ENCODE data around the gene ZNF136. TPM values are rescaled to one million over a fixed set of nuclear protein-coding genes. Genes with fewer than 3 reads are reported as not detected.

ZNF136 gene
- total RNA-seq = 10 to 100 TPM in 1 of 2 experiments, 1 to 10 TPM in 1; 8.4 to 11.6 TPM

- DNase-seq = peak; percentile 99
- no peaks in the 10 kb centered on the region for H3K27me3 Mint-ChIP-seq (ENCODE audit: low read depth)
- H3K4me1 Mint-ChIP-seq (ENCODE audit: low read depth) = peaks cover 42% of the 10 kb centered on the region
- peak within 1 kb of the TSS; percentile 91 for H3K27ac Mint-ChIP-seq
- intact Hi-C loops (cut with micrococcal nuclease) = loop anchor here (1.0 to 2.0 kb wide), 4 partner anchors 131 to 448 kb away; partner anchors contain the start of genes ZNF44, ZNF490, ZNF563 and ZNF791
- H3K4me3 Mint-ChIP-seq = peak within 1 kb of the TSS; percentile 90
- no peaks in the 10 kb centered on the region for H3K36me3 Mint-ChIP-seq (ENCODE audit: low read depth)
- CTCF ChIA-PET = interaction anchor here (0.6 to 2.5 kb wide), 4 partner anchors 103 to 463 kb away, joined by 3 to 10 read pairs (median 4); no protein-coding TSS in a partner anchor
- H3K9me3 Mint-ChIP-seq = no peaks in the 10 kb centered on the region
Observed at GRCh38 chr19:12162882-12163806, at the start of gene ZNF136. ZNF136 (plus strand) TSS chr19:12163096; CDS start chr19:12163204, 108 bp downstream.

- peaks cover 24% of the 10 kb centered on the region for H3K36me3 Mint-ChIP-seq (ENCODE audit: low read depth)
- no peak for DNase-seq
- H3K4me3 Mint-ChIP-seq = no peak overlapping the region
- H3K27me3 Mint-ChIP-seq (ENCODE audit: low read depth) = no peaks in the 10 kb centered on the region
- H3K9me3 Mint-ChIP-seq = peaks cover 26% of the 10 kb centered on the region
- H3K27ac Mint-ChIP-seq = no peak overlapping the region
- intact Hi-C loops (cut with micrococcal nuclease) = loop anchor here (5.0 kb wide), 1 partner anchor 111 kb away; no protein-coding TSS in a partner anchor
- CTCF ChIA-PET = interaction anchor here (0.6 kb wide), 1 partner anchor 78 kb away, joined by 3 read pairs; no protein-coding TSS in a partner anchor
- peaks cover 15% of the 10 kb centered on the region for H3K4me1 Mint-ChIP-seq (ENCODE audit: low read depth)
Observed at GRCh38 chr19:12113121-12113520, 49.8 kb upstream of the ZNF136 start.

- H3K36me3 Mint-ChIP-seq (ENCODE audit: low read depth) = peaks cover 10% of the 10 kb centered on the region
Observed at GRCh38 chr19:12117201-12117970, 45.5 kb upstream of the ZNF136 start.

GRCh38 chr19:12126707-12127106, 36.2 kb upstream of the ZNF136 start:
- Mint-ChIP-seq H3K9me3 (peaks cover 14% of the 10 kb centered on the region), H3K36me3 (ENCODE audit: low read depth) (peaks cover 6% of the 10 kb centered on the region), H3K4me3 (no peak overlapping the region), H3K4me1 (ENCODE audit: low read depth) (no peaks in the 10 kb centered on the region), H3K27ac (no peak overlapping the region), H3K27me3 (ENCODE audit: low read depth) (no peaks in the 10 kb centered on the region)
- CTCF ChIA-PET = interaction anchor here (0.6 to 3.5 kb wide), 4 partner anchors 22 to 202 kb away, joined by 3 to 13 read pairs (median 4); no protein-coding TSS in a partner anchor
- intact Hi-C loops (cut with micrococcal nuclease) = no loop called here
- DNase-seq = peak; percentile 23

More at GRCh38 chr19:12117201-12117970, 45.5 kb upstream of the ZNF136 start:
- H3K4me1 Mint-ChIP-seq (ENCODE audit: low read depth) = peaks cover 9% of the 10 kb centered on the region
- H3K27ac Mint-ChIP-seq = no peak overlapping the region
- no peak overlapping the region for H3K4me3 Mint-ChIP-seq
- no peak for DNase-seq
- intact Hi-C loops (cut with micrococcal nuclease) = no loop called here
- H3K9me3 Mint-ChIP-seq = peaks cover 15% of the 10 kb centered on the region
- CTCF ChIA-PET = interaction anchor here (1.3 kb wide), 1 partner anchor 58 kb away, joined by 4 read pairs; no protein-coding TSS in a partner anchor
- no peaks in the 10 kb centered on the region for H3K27me3 Mint-ChIP-seq (ENCODE audit: low read depth)

- H3K4me1 Mint-ChIP-seq (ENCODE audit: low read depth) = peaks cover 11% of the 10 kb centered on the region
- no peak for DNase-seq
- H3K36me3 Mint-ChIP-seq (ENCODE audit: low read depth) = peaks cover 52% of the 10 kb centered on the region
- no peak overlapping the region for H3K4me3 Mint-ChIP-seq
- H3K27ac Mint-ChIP-seq = no peak overlapping the region
- intact Hi-C loops (cut with micrococcal nuclease) = no loop called here
- H3K9me3 Mint-ChIP-seq = peaks cover 48% of the 10 kb centered on the region
- CTCF ChIA-PET = no interaction called here
- H3K27me3 Mint-ChIP-seq (ENCODE audit: low read depth) = no peaks in the 10 kb centered on the region
Observed at GRCh38 chr19:12133069-12133468, 29.8 kb upstream of the ZNF136 start.

GRCh38 chr19:12137221-12137940, 25.5 kb upstream of the ZNF136 start:
- H3K4me3 Mint-ChIP-seq = no peak overlapping the region
- no peak overlapping the region for H3K27ac Mint-ChIP-seq
- H3K9me3 Mint-ChIP-seq = peaks cover 30% of the 10 kb centered on the region
- H3K4me1 Mint-ChIP-seq (ENCODE audit: low read depth) = peaks cover 32% of the 10 kb centered on the region
- H3K36me3 Mint-ChIP-seq (ENCODE audit: low read depth) = peaks cover 43% of the 10 kb centered on the region
- no peaks in the 10 kb centered on the region for H3K27me3 Mint-ChIP-seq (ENCODE audit: low read depth)
- CTCF ChIA-PET = interaction anchor here (0.6 to 3.6 kb wide), 15 partner anchors 13 to 340 kb away, joined by 3 to 42 read pairs (median 4); no protein-coding TSS in a partner anchor
- intact Hi-C loops (cut with micrococcal nuclease) = loop anchor here (1.0 kb wide), 1 partner anchor 340 kb away; no protein-coding TSS in a partner anchor
- peak; percentile 63 for DNase-seq

GRCh38 chr19:12139269-12139668, 23.6 kb upstream of the ZNF136 start:
- intact Hi-C loops (cut with micrococcal nuclease) = no loop called here
- no peak for DNase-seq
- H3K9me3 Mint-ChIP-seq = peaks cover 13% of the 10 kb centered on the region
- CTCF ChIA-PET = interaction anchor here (0.6 to 2.9 kb wide), 4 partner anchors 31 to 341 kb away, joined by 4 to 35 read pairs (median 16); partner anchors contain the start of genes ZNF491 and ZNF700
- H3K27ac Mint-ChIP-seq = no peak overlapping the region
- peaks cover 32% of the 10 kb centered on the region for H3K4me1 Mint-ChIP-seq (ENCODE audit: low read depth)
- H3K27me3 Mint-ChIP-seq (ENCODE audit: low read depth) = no peaks in the 10 kb centered on the region
- H3K36me3 Mint-ChIP-seq (ENCODE audit: low read depth) = peaks cover 25% of the 10 kb centered on the region
- peak overlapping the region; percentile 92 for H3K4me3 Mint-ChIP-seq

GRCh38 chr19:12139885-12140544, 22.9 kb upstream of the ZNF136 start, which contains the start of gene ZNF20:
ZNF20 (minus strand) TSS chr19:12140350; CDS start chr19:12140182, 168 bp downstream.
- Mint-ChIP-seq H3K36me3 (ENCODE audit: low read depth) (peaks cover 23% of the 10 kb centered on the region), H3K27ac (peak within 1 kb of the TSS; percentile 65), H3K27me3 (ENCODE audit: low read depth) (no peaks in the 10 kb centered on the region), H3K4me1 (ENCODE audit: low read depth) (peaks cover 32% of the 10 kb centered on the region), H3K9me3 (peaks cover 10% of the 10 kb centered on the region), H3K4me3 (peak within 1 kb of the TSS; percentile 92)
- CTCF ChIA-PET = interaction anchor here (0.6 to 2.9 kb wide), 14 partner anchors 17 to 909 kb away, joined by 3 to 35 read pairs (median 4); partner anchors contain the start of genes ZNF491, ZNF625, ZNF700 and ZNF763
- DNase-seq = peak; percentile 95
- intact Hi-C loops (cut with micrococcal nuclease) = loop anchor here (1.0 kb wide), 2 partner anchors 176 to 342 kb away; partner anchors contain the start of gene ZNF491

- DNase-seq = peak; percentile 93
- Mint-ChIP-seq H3K27ac (no peak overlapping the region), H3K9me3 (peaks cover 11% of the 10 kb centered on the region), H3K27me3 (ENCODE audit: low read depth) (no peaks in the 10 kb centered on the region), H3K4me3 (peak overlapping the region; percentile 92), H3K4me1 (ENCODE audit: low read depth) (peaks cover 32% of the 10 kb centered on the region), H3K36me3 (ENCODE audit: low read depth) (peaks cover 23% of the 10 kb centered on the region)
- CTCF ChIA-PET = interaction anchor here (0.6 to 2.9 kb wide), 24 partner anchors 16 to 910 kb away, joined by 3 to 35 read pairs (median 4); partner anchors contain the start of genes ZNF491, ZNF625, ZNF700 and ZNF763
- intact Hi-C loops (cut with micrococcal nuclease) = loop anchor here (1.0 kb wide), 7 partner anchors 48 to 342 kb away; partner anchors contain the start of gene ZNF491
Observed at GRCh38 chr19:12140545-12141404, 22.1 kb upstream of the ZNF136 start.

- DNase-seq = no peak
- H3K27ac Mint-ChIP-seq = no peak overlapping the region
- H3K4me1 Mint-ChIP-seq (ENCODE audit: low read depth) = peaks cover 32% of the 10 kb centered on the region
- H3K9me3 Mint-ChIP-seq = peaks cover 16% of the 10 kb centered on the region
- H3K36me3 Mint-ChIP-seq (ENCODE audit: low read depth) = peaks cover 26% of the 10 kb centered on the region
- H3K4me3 Mint-ChIP-seq = no peak overlapping the region
- H3K27me3 Mint-ChIP-seq (ENCODE audit: low read depth) = no peaks in the 10 kb centered on the region
- intact Hi-C loops (cut with micrococcal nuclease) = loop anchor here (1.0 kb wide), 5 partner anchors 49 to 260 kb away; no protein-coding TSS in a partner anchor
- CTCF ChIA-PET = interaction anchor here (0.6 to 2.9 kb wide), 17 partner anchors 15 to 354 kb away, joined by 3 to 35 read pairs (median 4); partner anchors contain the start of genes ZNF491, ZNF625, ZNF700 and ZNF763
Observed at GRCh38 chr19:12141405-12141736, 21.5 kb upstream of the ZNF136 start.
